Lung microvascular endothelial cell (primary cell): Measurements from ENCODE around the gene MUSTN1. TPM values are rescaled to one million over a fixed set of nuclear protein-coding genes. Genes with fewer than 3 reads are reported as not detected.
A peak's percentile ranks its signal among the peaks of the same experiment; 100 is the strongest.

Experiments
- DNase-seq, 2 donors: peaks; one replicate each; pipeline versions ENCODE4 v3.0.0 to v3.0.0-alpha.2; 2010; ENCODE audit warnings: low read depth in 2 of 2
- total RNA-seq: library from RNA; depleted of rRNA; stranded (reverse); fragments of >200 nt; gene quantifications from 2 replicates; pipeline ENCODE4 v1.2.1, GENCODE V29; 2014

Gene MUSTN1
- total RNA-seq, result 0.20 TPM in 1 of 2 replicates, not detected in the other

GRCh38 chr3:52834871-52835501 lies at the start of gene MUSTN1:
Gene MUSTN1, minus strand, starts transcription at chr3:52835019. Its CDS starts 71 bp downstream, at chr3:52834948.
- DNase-seq, result peak in 1 of 2 donors; percentile 70

- no peak for DNase-seq
Observed at GRCh38 chr3:52882377-52882776, 47.6 kb upstream of the MUSTN1 start.

GRCh38 chr3:52881871-52882270 lies 47.1 kb upstream of the MUSTN1 start:
- DNase-seq, result no peak

GRCh38 chr3:52880474-52880873 lies 45.7 kb upstream of the MUSTN1 start:
- DNase-seq, result no peak

GRCh38 chr3:52880047-52880446 lies 45.2 kb upstream of the MUSTN1 start:
- DNase-seq, result no peak

GRCh38 chr3:52879581-52879980 lies 44.8 kb upstream of the MUSTN1 start:
- no peak for DNase-seq

- DNase-seq, result no peak
Observed at GRCh38 chr3:52879090-52879489, 44.3 kb upstream of the MUSTN1 start.

- no peak for DNase-seq
Observed at GRCh38 chr3:52877085-52877484, 42.3 kb upstream of the MUSTN1 start.

- no peak for DNase-seq
Observed at GRCh38 chr3:52874864-52875587, 40.2 kb upstream of the MUSTN1 start.

GRCh38 chr3:52874160-52874701 lies 39.4 kb upstream of the MUSTN1 start:
- DNase-seq, result no peak

- peak; percentile 67 to 74 for DNase-seq
Observed at GRCh38 chr3:52873433-52874159, 38.8 kb upstream of the MUSTN1 start.

GRCh38 chr3:52872245-52872644 lies 37.4 kb upstream of the MUSTN1 start:
- no peak for DNase-seq

GRCh38 chr3:52871761-52872160 lies 36.9 kb upstream of the MUSTN1 start:
- no peak for DNase-seq

- no peak for DNase-seq
Observed at GRCh38 chr3:52870471-52870870, 35.7 kb upstream of the MUSTN1 start.

- DNase-seq, result no peak
Observed at GRCh38 chr3:52866427-52866826, 31.6 kb upstream of the MUSTN1 start.

GRCh38 chr3:52865994-52866393 lies 31.2 kb upstream of the MUSTN1 start:
- DNase-seq, result no peak

GRCh38 chr3:52860424-52860768 lies 25.6 kb upstream of the MUSTN1 start:
- no peak for DNase-seq

GRCh38 chr3:52859686-52860423 lies 25.0 kb upstream of the MUSTN1 start:
- no peak for DNase-seq

- no peak for DNase-seq
Observed at GRCh38 chr3:52857864-52858263, 23.0 kb upstream of the MUSTN1 start.

- no peak for DNase-seq
Observed at GRCh38 chr3:52857133-52857532, 22.3 kb upstream of the MUSTN1 start.

GRCh38 chr3:52856666-52857065 lies 21.8 kb upstream of the MUSTN1 start:
- no peak for DNase-seq

- no peak for DNase-seq
Observed at GRCh38 chr3:52854013-52854412, 19.2 kb upstream of the MUSTN1 start.
